Duodenal mucosa (tissue), 2 donors: ENCODE measurements around the gene ZDHHC14.
"Not testable (repeated sequence)": the region's sequence is repeated elsewhere in the genome, so short reads cannot be mapped to it uniquely, and the experiment has no call there.

Source experiments
- H3K27ac ChIP-seq: one replicate; pipeline ENCODE4 v1.7.0; 2013; ENCODE audit warnings: low read depth, low read length
- H3K27me3 ChIP-seq, 2 donors: one replicate each; pipeline ENCODE4 v1.7.0; 2013; ENCODE audit warnings: low read length in 2 of 2, control low read depth in 1 of 2; ENCODE audit not compliant: insufficient read depth in 2 of 2, control insufficient read depth in 1 of 2
- H3K36me3 ChIP-seq, 2 donors: one replicate each; pipeline ENCODE4 v1.7.0; 2013; ENCODE audit warnings: low read length in 2 of 2, control low read depth in 1 of 2; ENCODE audit not compliant: insufficient read depth in 2 of 2, control insufficient read depth in 1 of 2
- H3K4me1 ChIP-seq, 2 donors: one replicate each; pipeline ENCODE4 v1.7.0; 2013; ENCODE audit warnings: low read length in 2 of 2, control low read depth in 1 of 2; ENCODE audit not compliant: insufficient read depth in 2 of 2, control insufficient read depth in 1 of 2
- H3K4me3 ChIP-seq, 2 donors: one replicate each; pipeline ENCODE4 v1.7.0; 2013; ENCODE audit warnings: low read length in 2 of 2, low read depth in 1 of 2
- H3K9ac ChIP-seq, 2 donors: one replicate each; pipeline ENCODE4 v1.7.0; 2013; ENCODE audit warnings: low read length in 2 of 2, low read depth in 1 of 2
- H3K9me3 ChIP-seq, 2 donors: one replicate each; pipeline ENCODE4 v1.7.0; 2013; ENCODE audit warnings: low read length in 2 of 2, control low read depth in 1 of 2; ENCODE audit not compliant: control insufficient read depth in 1 of 2

Gene ZDHHC14

GRCh38 chr6:157380779-157381561 is at the start of gene ZDHHC14:
Gene ZDHHC14, plus strand, starts transcription at chr6:157381190.
- Histone ChIP-seq H3K9me3 (no peaks in the 10 kb centered on the region), H3K27ac (peak within 1 kb of the TSS; percentile 82), H3K36me3 (no peaks in the 10 kb centered on the region), H3K4me1 (peaks cover 20 to 33% of the 10 kb centered on the region in 2 donors), H3K4me3 (peak within 1 kb of the TSS; percentile 68 to 92), H3K27me3 (no peaks in the 10 kb centered on the region), H3K9ac (peak within 1 kb of the TSS; percentile 80 to 86)

DNA sequence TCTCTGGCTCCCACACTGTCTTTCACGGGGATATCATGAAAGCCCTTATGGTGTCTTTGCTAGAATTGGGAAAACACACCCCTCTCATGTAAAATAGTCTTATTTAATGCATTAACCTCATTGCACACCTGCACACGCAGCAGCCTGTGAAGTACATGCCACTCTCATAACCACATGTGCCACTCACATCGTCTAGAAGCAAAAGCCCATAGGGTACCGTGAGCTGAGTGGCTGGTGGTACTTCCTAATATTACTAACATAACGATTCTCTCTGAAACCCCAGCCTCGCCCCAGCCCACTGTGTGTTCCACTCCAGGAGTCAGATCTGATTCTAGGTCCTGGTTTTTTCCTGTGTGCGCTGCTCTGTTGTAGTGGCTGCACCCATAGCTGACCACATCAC is 48.2 kb upstream of the ZDHHC14 start:
- H3K27ac ChIP-seq = no peak overlapping the region
- H3K9ac ChIP-seq = no peak overlapping the region

DNA sequence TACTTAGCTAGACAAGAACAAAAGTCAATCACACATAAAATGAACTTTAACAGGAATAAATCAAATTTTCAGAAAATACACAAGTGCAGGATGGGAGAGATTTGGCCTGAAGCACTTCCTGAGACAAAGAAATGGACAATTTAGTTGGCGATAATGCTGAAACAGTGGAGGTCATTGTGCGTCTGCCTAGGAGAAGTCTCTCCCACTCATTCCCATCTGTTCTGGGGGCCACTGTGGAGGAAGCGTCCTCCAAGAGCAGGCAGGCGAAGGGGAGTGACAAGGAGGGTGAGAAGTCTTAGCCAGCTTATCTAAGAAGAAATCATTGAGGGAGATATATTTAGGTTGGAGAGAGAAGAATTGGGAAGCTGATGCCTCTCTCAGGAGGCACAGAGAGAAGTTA is 47.5 kb upstream of the ZDHHC14 start:
- Histone ChIP-seq H3K27ac (no peak overlapping the region), H3K9me3 (no peaks in the 10 kb centered on the region), H3K9ac (no peak overlapping the region), H3K4me3 (no peak overlapping the region), H3K27me3 (peaks cover 0 to 6% of the 10 kb centered on the region in 2 donors), H3K4me1 (no peaks in the 10 kb centered on the region), H3K36me3 (no peaks in the 10 kb centered on the region)

More for the DNA sequence above, 48.2 kb upstream of the ZDHHC14 start:
- Histone ChIP-seq H3K4me1 (no peaks in the 10 kb centered on the region), H3K9me3 (no peaks in the 10 kb centered on the region), H3K4me3 (no peak overlapping the region), H3K27me3 (peaks cover 0 to 6% of the 10 kb centered on the region in 2 donors), H3K36me3 (no peaks in the 10 kb centered on the region)

DNA sequence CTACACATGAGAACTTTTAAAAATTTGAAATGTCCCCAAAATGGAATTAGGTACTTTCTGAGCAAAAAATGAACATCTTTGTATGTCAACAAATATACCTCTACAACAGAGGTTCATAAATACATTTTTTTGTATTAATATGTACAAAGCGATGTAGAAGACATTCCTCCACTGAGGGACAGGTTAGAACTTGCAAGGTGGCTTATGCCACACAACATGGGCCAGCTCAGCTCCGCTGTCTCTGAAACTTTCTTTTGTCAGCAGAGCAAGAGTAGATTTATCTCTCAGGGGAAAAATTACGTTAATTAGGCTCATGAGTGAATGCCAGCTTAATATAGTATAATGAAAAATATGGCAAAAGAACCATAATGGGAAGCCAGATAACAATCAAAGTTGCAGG is 47.0 kb upstream of the ZDHHC14 start:
- peaks cover 0 to 6% of the 10 kb centered on the region in 2 donors for H3K27me3 ChIP-seq
- H3K4me3 ChIP-seq = no peak overlapping the region
- H3K4me1 ChIP-seq = no peaks in the 10 kb centered on the region
- H3K9me3 ChIP-seq = no peaks in the 10 kb centered on the region
- no peak overlapping the region for H3K27ac ChIP-seq
- H3K36me3 ChIP-seq = no peaks in the 10 kb centered on the region
- H3K9ac ChIP-seq = no peak overlapping the region

DNA sequence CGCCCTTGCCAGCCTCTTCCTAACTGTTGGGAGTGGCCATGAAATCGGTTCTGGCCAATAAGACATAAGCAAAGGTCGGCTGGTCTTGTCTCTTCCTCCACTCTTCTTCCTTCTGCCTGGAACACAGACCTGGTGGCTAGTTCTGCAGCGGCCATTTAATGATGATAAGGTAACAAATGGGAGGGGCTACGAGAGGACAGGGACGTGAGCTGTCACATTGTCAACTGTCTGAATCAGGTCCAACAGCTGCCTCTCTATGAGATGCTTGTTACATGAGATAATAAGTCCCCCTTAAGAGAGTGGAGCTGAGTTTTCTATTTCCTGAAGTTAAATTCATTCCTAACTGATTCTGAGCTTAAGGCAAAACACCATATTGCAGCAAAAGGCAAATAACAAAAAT is 45.2 kb upstream of the ZDHHC14 start:
- H3K9me3 ChIP-seq = no peaks in the 10 kb centered on the region
- no peaks in the 10 kb centered on the region for H3K4me1 ChIP-seq
- no peak overlapping the region for H3K9ac ChIP-seq
- H3K27me3 ChIP-seq = peaks cover 0 to 6% of the 10 kb centered on the region in 2 donors
- no peak overlapping the region for H3K27ac ChIP-seq
- no peak overlapping the region for H3K4me3 ChIP-seq
- no peaks in the 10 kb centered on the region for H3K36me3 ChIP-seq

GRCh38 chr6:157337276-157337675 is 43.7 kb upstream of the ZDHHC14 start:
- not testable (repeated sequence) for H3K27ac ChIP-seq, H3K4me3 ChIP-seq, H3K4me1 ChIP-seq, H3K36me3 ChIP-seq, H3K9me3 ChIP-seq, H3K27me3 ChIP-seq, H3K9ac ChIP-seq

DNA sequence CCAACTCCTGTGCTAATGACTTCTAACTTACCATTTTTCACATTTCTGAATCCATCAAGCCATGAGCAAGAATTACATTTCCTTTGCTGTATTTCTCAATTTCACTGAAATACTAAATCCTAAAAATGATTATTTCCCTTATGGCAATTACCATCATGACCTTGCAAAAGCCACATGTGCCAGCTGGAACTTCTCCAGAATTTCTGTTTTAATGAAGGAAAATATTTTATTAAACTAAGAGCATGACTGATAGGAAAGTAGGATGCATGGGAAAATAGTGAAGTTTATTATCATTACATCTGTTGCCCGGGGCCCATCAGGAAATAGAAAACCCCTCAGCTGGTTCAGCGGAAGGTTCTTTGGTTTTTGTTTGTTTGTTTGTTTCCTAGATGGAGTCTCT is 43.2 kb upstream of the ZDHHC14 start:
- no peak overlapping the region for H3K9ac ChIP-seq
- H3K4me3 ChIP-seq = no peak overlapping the region
- H3K36me3 ChIP-seq = no peaks in the 10 kb centered on the region
- H3K27ac ChIP-seq = no peak overlapping the region
- H3K27me3 ChIP-seq = peaks cover 0 to 1% of the 10 kb centered on the region in 2 donors
- H3K9me3 ChIP-seq = no peaks in the 10 kb centered on the region
- H3K4me1 ChIP-seq = no peaks in the 10 kb centered on the region

- no peaks in the 10 kb centered on the region for H3K4me1 ChIP-seq
Measured at GRCh38 chr6:157339432-157339831, 41.6 kb upstream of the ZDHHC14 start.

GRCh38 chr6:157343732-157344131 is 37.3 kb upstream of the ZDHHC14 start:
- Histone ChIP-seq H3K36me3 (no peaks in the 10 kb centered on the region), H3K4me1 (no peaks in the 10 kb centered on the region), H3K9ac (no peak overlapping the region), H3K9me3 (no peaks in the 10 kb centered on the region), H3K4me3 (no peak overlapping the region), H3K27me3 (peaks cover 0 to 5% of the 10 kb centered on the region in 2 donors), H3K27ac (no peak overlapping the region)

More at GRCh38 chr6:157339432-157339831, 41.6 kb upstream of the ZDHHC14 start:
- H3K27ac ChIP-seq = no peak overlapping the region
- no peaks in the 10 kb centered on the region for H3K27me3 ChIP-seq
- no peaks in the 10 kb centered on the region for H3K36me3 ChIP-seq
- no peaks in the 10 kb centered on the region for H3K9me3 ChIP-seq
- H3K9ac ChIP-seq = no peak overlapping the region
- no peak overlapping the region for H3K4me3 ChIP-seq

DNA sequence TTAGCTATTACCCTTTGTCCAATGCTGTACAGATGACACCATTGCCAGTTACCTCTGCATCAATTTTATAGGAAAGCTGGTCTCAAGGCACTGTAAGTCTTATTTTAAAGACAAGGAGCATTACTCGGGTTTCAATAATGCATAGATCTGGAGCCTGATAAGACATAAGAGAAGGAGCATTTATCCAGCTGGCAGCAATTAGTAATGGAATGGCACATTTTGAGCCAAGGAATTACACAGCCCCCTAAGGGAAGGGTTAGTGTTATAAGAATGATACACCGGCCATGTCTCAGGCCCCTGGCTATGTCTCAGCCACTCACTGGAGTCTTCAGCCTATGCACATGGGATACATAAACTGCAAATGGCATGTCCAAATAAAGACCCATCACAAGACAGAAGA is 34.6 kb upstream of the ZDHHC14 start:
- no peak overlapping the region for H3K4me3 ChIP-seq
- no peak overlapping the region for H3K27ac ChIP-seq
- H3K36me3 ChIP-seq = no peaks in the 10 kb centered on the region
- no peak overlapping the region for H3K9ac ChIP-seq
- peaks cover 0 to 5% of the 10 kb centered on the region in 2 donors for H3K27me3 ChIP-seq
- H3K4me1 ChIP-seq = no peaks in the 10 kb centered on the region
- H3K9me3 ChIP-seq = peaks cover 0 to 5% of the 10 kb centered on the region in 2 donors
